Activated CD4-positive, alpha-beta memory T cell treated with anti-CD3 and anti-CD28 coated beads, Interleukin-2, amount 10 ng/mL, durations not matched to agents 7 days and 5 days (primary cell): Measurements from ENCODE around the gene KIF25. TPM values are rescaled to one million over a fixed set of nuclear protein-coding genes. Genes with fewer than 3 reads are reported as not detected.

Experiments
- CTCF ChIA-PET: fragments of 350-600 bp; sonication (Branson Sonifier 250); formaldehyde crosslinking; loops from one replicate; lab custom pipeline; 2021; ENCODE audit warnings: antibody characterized with exemption, inconsistent platforms; lab: Charles Lee
- POLR2A ChIA-PET: fragments of 350-600 bp; sonication (Branson Sonifier 250); formaldehyde crosslinking; loops from one replicate; lab custom pipeline; 2021; ENCODE audit warnings: antibody characterized with exemption; lab: Charles Lee
- DNase-seq: peaks from one replicate; pipeline ENCODE4 v3.0.0-alpha.2; 2020
- H3K27ac Mint-ChIP-seq: one replicate; pipeline ENCODE4 v1.8.0; 2021; ENCODE audit warnings: mild to moderate bottlenecking, mixed read lengths
- H3K27me3 Mint-ChIP-seq: one replicate; pipeline ENCODE4 v1.8.0; 2021; ENCODE audit warnings: mixed read lengths
- H3K36me3 Mint-ChIP-seq: one replicate; pipeline ENCODE4 v1.8.0; 2021; ENCODE audit warnings: low read depth, mixed read lengths
- H3K4me1 Mint-ChIP-seq: one replicate; pipeline ENCODE4 v1.8.0; 2021; ENCODE audit warnings: mixed read lengths
- H3K4me3 Mint-ChIP-seq: one replicate; pipeline ENCODE4 v1.8.0; 2021; ENCODE audit warnings: mild to moderate bottlenecking, mixed read lengths
- H3K9me3 Mint-ChIP-seq: one replicate; pipeline ENCODE4 v1.8.0; 2021; ENCODE audit warnings: mixed read lengths
- total RNA-seq, 2 experiments: library from RNA; stranded (reverse); gene quantifications; one replicate each; pipeline ENCODE4 v1.2.3, GENCODE V29; 2021

KIF25 gene
- total RNA-seq, 2 experiments from 2014 or later: not detected

DNA sequence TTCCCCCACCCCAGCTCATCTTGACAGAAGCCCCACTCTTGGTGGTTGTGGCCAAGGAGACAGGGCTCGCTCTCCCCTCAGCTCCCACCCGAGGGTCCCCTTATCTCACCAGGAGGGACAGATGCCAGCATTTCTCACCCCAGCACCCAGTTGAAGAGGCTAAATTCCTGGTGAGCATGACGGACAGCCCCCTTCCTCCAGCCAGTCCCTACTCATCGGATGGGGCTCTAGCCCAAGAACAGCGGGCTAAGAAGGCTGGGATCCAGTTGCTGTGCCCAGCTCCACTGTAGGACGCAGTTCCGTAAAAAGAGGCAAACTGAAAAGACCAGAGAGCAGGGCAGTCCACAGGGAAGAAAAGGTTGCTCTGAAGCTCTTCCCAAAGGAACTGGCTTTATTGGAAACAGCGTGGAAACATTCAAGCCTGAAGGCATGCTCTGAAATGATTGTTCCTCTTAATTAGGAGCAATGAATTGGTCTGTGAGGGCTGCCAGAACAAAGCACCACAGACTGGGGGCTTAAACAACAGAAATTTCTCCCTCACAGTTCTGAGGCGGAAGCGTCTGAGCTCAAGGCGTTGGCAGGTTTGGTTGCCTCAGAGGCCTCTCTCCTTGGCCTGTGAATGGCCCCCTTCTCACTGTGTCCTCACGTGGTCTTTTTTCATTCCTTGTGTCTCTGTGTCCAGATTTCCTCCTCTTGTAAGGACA, 17.9 kb upstream of the KIF25 start:
- no peaks in the 10 kb centered on the region for H3K4me1 Mint-ChIP-seq
- POLR2A ChIA-PET: no interaction called here
- H3K36me3 Mint-ChIP-seq: no peaks in the 10 kb centered on the region
- DNase-seq: no peak
- CTCF ChIA-PET: no interaction called here
- no peaks in the 10 kb centered on the region for H3K9me3 Mint-ChIP-seq
- H3K27ac Mint-ChIP-seq: no peak overlapping the region
- H3K4me3 Mint-ChIP-seq: no peak overlapping the region
- peaks cover 8% of the 10 kb centered on the region for H3K27me3 Mint-ChIP-seq

DNA sequence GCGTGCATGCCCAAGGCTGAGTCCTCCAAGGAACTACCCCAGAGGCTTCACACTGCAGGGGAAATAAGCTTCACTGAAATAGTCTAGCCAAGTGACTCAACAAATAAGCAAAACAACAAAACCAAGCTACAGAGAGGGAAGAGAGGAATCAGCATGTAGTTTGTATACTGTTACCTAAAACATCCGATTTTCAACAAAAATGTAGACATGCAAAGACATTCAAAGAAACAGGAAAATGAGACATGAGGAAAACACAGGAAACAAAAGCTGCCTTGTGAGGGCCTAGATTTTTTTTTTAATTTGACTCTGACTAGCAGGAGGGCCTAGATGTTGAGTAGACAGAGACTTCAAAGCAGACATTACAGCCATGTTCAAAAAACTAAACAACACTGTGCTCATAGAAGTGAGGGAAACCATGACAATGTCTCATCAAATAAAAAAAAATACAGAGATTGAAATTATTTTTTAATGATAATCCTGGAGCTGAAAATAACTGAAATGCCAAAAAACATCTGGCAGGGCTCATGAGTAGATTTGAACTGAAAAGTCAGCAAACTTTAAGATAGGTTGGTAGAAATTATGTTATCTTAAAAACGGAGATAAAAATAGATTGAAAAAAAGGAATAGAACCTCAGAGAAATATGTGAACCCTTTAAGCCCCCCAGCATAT, 16.4 kb upstream of the KIF25 start:
- no peak overlapping the region for H3K27ac Mint-ChIP-seq
- no peak overlapping the region for H3K4me3 Mint-ChIP-seq
- POLR2A ChIA-PET: no interaction called here
- no peaks in the 10 kb centered on the region for H3K9me3 Mint-ChIP-seq
- CTCF ChIA-PET: no interaction called here
- no peak for DNase-seq
- no peaks in the 10 kb centered on the region for H3K4me1 Mint-ChIP-seq
- H3K36me3 Mint-ChIP-seq: no peaks in the 10 kb centered on the region
- H3K27me3 Mint-ChIP-seq: peaks cover 8% of the 10 kb centered on the region

DNA sequence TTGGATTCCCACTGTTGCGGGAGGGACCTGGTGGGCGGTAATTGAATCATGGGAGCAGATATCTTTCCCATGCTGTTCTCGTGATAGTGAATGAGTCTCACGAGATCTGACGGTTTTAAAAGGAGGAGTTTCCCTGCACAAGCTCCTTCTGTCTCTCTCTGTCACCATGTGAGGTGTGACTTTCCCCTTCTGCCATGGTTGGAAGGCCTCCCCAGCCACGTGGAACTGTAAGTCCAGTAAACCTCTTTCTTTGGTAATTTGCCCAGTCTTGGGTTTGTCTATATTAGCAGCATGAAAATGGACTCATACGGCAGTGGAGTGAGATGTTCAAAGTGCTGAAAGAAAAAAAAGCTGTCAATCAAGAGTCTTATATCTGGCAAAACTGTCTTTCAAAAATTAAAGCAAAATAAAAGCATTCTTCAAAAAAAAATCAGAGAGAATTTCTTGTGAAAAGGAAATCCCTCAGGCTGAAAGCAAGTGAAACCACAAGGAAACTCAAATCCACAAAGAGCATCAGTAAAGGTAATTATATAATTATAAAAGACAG, 15.5 kb upstream of the KIF25 start:
- Mint-ChIP-seq H3K27ac (no peak overlapping the region), H3K4me1 (no peaks in the 10 kb centered on the region), H3K9me3 (no peaks in the 10 kb centered on the region), H3K27me3 (peaks cover 8% of the 10 kb centered on the region), H3K36me3 (no peaks in the 10 kb centered on the region), H3K4me3 (no peak overlapping the region)
- ChIA-PET POLR2A (no interaction called here), CTCF (no interaction called here)
- DNase-seq: no peak

DNA sequence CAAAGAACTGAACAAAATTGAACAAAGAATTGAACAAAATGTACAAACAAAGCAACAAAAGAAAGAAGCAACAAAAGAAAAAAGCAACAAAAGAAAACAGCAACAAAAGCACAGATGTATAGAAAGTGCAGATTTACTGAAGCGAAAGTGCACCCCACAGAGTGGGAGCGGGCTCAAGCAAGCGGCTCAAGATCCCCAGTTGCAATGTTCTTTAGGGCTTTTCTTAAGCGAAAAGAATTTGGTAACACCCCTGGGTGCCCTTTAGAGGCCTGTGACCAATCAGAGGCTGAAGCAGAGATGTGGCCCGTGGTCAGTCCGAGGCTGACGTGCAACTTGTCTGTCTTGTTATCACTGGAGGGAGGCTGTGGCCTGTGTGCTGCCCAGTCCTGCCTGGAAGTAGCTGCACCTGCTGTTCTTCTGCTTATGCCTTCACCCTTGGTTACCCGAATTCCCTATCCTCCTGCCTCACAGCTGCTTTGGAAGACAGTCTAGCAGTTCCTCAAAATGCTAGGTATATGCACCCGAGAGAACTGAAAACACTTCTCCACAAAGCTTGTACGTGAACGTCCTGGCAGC, 13.2 kb upstream of the KIF25 start:
- ChIA-PET POLR2A (no interaction called here), CTCF (no interaction called here)
- H3K4me1 Mint-ChIP-seq: no peaks in the 10 kb centered on the region
- H3K4me3 Mint-ChIP-seq: no peak overlapping the region
- no peak for DNase-seq
- H3K27ac Mint-ChIP-seq: no peak overlapping the region
- no peaks in the 10 kb centered on the region for H3K36me3 Mint-ChIP-seq
- no peaks in the 10 kb centered on the region for H3K9me3 Mint-ChIP-seq
- peaks cover 8% of the 10 kb centered on the region for H3K27me3 Mint-ChIP-seq

DNA sequence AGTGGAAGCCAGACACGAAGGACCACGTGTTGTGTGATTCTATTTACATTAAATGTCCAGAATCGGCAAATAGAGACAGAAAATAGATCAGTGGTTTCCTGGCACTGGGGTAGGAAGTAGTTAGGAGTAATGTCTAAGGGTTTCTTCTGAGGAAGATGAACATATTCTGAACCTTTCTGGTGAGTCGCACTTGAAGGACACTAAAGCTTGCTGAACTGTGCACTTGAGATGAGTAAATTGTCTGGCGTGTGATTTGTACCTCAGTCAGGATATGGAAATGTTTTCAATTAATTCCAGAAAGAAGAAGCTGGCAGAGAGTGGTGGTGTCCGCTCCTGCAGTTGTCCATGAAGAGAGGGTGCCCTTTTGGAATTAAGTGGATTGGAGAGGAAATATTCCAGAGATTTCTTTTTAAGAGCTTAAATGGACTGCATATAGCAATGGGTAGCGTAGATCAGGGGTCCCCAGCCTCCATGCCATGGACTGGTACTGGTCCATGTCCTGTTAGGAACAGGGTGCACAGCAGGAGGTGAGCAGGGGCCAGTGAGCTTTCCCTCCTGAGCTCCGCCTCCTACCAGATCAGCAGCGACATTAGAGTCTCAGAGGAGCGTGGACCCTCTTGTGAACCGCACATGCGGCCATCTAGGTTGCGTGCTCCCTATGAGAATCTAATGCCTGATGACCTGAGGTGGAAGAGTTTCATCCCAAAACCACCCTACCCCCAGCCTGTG, 12.4 kb upstream of the KIF25 start:
- CTCF ChIA-PET: no interaction called here
- H3K36me3 Mint-ChIP-seq: no peaks in the 10 kb centered on the region

DNA sequence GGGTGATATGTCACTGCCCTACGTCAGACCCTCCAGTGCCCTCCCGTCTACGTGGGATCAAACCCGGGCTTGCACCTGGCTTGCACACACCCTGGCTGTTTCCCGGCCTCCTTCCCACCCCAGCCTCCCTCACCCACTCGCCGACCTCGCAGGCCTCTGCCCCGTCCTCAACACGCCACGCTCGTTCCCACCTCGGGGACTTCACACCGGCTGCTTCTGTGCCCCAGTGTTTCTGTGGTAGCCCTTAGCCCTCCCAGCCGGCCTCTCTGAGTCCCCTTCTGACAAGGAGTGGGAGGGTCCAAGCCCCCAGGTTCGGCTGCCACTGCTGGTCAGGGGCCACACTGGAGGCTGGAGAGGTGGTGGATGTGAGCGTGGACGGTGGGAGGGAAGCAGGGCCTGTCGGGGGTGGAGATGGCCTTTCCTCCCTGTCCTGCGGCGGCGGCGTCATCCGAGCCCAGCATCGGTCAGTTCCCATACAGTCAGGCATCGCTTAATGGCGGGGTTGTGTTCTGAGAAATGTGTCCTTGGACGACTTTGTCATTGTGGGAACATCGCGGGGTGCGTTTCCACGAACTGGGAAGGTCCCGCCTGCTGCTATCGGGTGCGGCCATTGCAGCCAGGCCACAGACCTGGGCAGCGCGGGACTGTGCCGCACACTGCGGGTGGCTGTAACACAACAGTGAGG, 11.4 kb upstream of the KIF25 start:
- Mint-ChIP-seq H3K4me3 (no peak overlapping the region), H3K27me3 (peaks cover 3% of the 10 kb centered on the region), H3K27ac (no peak overlapping the region), H3K9me3 (no peaks in the 10 kb centered on the region), H3K36me3 (no peaks in the 10 kb centered on the region), H3K4me1 (no peaks in the 10 kb centered on the region)
- CTCF ChIA-PET: no interaction called here
- POLR2A ChIA-PET: no interaction called here
- DNase-seq: no peak

More for the DNA sequence above, 12.4 kb upstream of the KIF25 start:
- H3K4me1 Mint-ChIP-seq: no peaks in the 10 kb centered on the region
- peaks cover 8% of the 10 kb centered on the region for H3K27me3 Mint-ChIP-seq
- no peak overlapping the region for H3K4me3 Mint-ChIP-seq
- H3K27ac Mint-ChIP-seq: no peak overlapping the region
- no peaks in the 10 kb centered on the region for H3K9me3 Mint-ChIP-seq
- POLR2A ChIA-PET: no interaction called here
- DNase-seq: no peak

DNA sequence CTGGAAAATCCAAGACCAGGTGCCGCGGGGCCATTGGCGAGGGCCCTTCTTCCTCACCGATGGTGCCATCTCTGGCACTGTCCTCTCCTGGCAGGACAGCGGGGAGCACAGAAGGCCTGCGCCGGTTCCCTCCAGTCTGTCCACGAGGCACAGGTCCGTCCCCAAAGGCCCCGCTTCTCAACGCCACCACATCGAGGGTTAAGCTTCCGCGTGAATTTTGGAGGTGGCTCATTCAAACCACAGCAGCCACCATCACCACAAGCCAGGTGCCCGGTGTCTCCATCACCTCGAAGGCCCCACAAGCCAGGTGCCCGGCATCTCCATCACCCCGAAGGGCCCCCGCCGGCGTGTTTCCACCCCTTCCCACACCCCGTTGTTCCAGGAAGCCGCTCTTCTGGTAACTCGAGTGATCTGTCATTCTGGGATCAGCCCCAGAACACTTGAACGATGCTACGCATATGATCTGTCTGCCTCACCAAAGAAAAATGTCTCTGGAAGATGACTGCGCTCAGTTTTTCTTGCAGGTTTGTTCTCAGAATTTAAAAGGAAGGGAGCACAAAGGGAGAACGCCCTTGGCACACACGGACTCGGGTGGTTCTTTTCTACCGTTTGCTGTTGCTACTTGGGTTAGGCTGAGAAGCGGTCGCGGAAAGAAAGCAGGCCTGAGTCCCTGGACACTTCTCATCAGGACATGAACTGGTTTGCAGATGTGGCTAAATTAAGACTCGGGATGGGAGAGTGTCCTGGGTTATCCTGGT, 9.9 kb upstream of the KIF25 start:
- POLR2A ChIA-PET: no interaction called here
- H3K4me3 Mint-ChIP-seq: no peak overlapping the region

DNA sequence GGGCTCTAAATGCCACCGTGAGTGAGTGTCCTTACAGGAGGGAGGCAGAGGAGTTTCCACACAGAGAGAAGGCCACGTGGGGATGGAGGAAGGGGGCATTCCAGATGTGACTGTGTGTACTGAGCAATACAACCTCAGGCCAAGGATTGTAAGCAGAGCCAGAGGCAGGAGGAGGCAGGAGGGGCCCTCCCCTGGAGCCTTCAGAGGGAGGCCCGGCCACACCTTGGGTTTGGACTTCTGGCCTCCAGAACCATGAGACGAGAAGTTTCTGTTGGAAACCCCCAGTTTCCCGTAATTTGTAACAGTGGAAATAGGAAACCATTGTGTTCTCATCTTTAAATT, 9.3 kb upstream of the KIF25 start:
- POLR2A ChIA-PET: no interaction called here
- Mint-ChIP-seq H3K4me1 (no peaks in the 10 kb centered on the region), H3K4me3 (no peak overlapping the region), H3K36me3 (no peaks in the 10 kb centered on the region), H3K27ac (no peak overlapping the region), H3K9me3 (no peaks in the 10 kb centered on the region), H3K27me3 (peaks cover 3% of the 10 kb centered on the region)
- DNase-seq: no peak
- CTCF ChIA-PET: no interaction called here

More for the DNA sequence above, 9.9 kb upstream of the KIF25 start:
- no peak for DNase-seq
- no peak overlapping the region for H3K27ac Mint-ChIP-seq
- H3K36me3 Mint-ChIP-seq: no peaks in the 10 kb centered on the region
- CTCF ChIA-PET: no interaction called here
- H3K27me3 Mint-ChIP-seq: peaks cover 3% of the 10 kb centered on the region
- H3K4me1 Mint-ChIP-seq: no peaks in the 10 kb centered on the region
- H3K9me3 Mint-ChIP-seq: no peaks in the 10 kb centered on the region

DNA sequence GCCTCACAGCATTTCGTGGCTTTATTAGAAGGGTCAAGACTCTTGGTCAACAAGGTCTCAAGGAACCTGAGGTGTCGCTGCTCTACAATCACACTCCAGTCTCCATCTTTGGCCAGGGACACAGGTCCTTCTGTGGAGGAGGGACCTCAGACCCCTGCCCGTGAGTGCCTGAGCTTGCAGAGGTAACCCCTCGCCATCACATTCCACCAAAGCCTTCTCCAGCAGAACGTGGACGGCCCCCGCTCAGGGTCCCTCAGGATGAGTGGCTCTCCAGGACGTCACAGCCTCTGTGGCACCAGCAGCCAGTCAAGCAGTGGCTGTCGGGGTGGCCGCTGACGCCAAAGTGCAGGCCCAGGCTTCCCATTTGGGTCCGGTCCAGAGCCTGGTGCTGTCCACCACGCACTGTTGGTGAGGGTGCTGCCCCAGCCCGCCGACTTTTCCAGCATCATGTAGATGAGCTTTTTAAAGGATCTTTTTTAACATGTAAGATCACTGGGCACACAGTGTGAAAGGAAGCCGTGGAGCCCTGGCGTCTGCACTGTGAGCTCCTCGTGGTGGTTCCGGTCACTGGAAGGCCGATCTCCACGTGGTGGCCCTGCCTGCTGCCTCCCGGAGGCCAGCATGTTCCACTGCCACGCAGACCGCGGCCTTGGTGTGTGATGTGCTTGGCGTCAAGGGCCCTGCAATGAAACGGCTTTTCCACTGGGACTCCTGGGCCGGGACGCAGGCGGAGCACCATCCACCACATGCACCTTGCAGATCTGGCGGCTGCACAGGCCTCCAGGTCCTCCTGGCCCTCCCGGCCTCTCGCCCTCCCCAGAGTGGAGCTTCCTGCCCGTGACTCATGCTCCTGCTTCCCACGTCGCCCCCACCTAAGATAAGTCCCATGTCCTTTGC, 8.3 kb upstream of the KIF25 start:
- POLR2A ChIA-PET: interaction anchor here (0.6 kb wide), 1 partner anchor 589 kb away, joined by 3 read pairs; no protein-coding TSS in a partner anchor
- Mint-ChIP-seq H3K9me3 (no peaks in the 10 kb centered on the region), H3K27me3 (no peaks in the 10 kb centered on the region), H3K4me3 (no peak overlapping the region), H3K27ac (no peak overlapping the region), H3K4me1 (no peaks in the 10 kb centered on the region), H3K36me3 (no peaks in the 10 kb centered on the region)
- CTCF ChIA-PET: no interaction called here
- DNase-seq: no peak

DNA sequence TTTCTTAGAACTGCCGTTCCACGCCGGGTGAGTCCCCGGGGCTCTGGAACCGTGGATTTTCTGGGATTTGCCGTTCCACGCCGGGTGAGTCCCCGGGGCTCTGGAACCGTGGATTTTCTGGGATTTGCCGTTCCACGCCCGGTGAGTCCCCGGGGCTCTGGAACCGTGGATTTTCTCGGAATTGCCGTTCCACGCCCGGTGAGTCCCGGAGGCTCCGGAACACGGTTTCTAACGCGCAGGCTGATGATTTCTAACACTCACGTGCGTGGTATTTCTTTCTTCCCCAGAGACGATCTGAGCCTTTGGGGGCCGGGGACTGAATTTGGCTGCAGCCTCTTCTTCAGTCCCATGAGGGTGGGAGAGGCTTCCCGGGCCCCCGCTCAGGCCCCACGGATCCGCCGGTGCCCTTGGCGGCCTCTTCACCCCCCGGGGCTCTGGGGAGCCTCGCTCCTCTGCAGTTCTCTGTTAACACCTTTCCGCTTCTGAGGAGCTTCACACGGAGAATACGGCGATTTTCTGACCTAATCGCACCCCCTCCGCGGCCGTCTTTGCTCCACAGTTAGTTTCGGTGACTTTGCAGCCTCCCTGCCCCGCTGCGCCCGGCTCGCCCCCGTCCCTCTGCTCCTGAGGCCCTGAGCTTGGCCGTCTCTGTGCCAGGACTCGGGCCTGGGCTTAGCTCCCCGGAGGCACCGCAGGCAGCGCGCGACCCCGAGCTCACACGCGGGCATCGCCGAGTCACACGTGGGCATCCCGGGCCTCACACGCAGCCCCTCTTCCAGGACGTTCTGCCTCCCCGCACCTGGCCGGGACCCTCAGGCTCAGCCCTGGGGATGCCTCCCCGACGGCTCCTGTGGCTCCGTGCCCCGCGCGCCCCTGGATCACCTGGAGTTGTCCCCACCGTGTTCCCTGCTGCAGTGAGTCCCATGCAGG, 7.2 kb upstream of the KIF25 start:
- no peaks in the 10 kb centered on the region for H3K36me3 Mint-ChIP-seq
- no peaks in the 10 kb centered on the region for H3K9me3 Mint-ChIP-seq
- CTCF ChIA-PET: no interaction called here
- no peaks in the 10 kb centered on the region for H3K4me1 Mint-ChIP-seq
- POLR2A ChIA-PET: no interaction called here
- no peak for DNase-seq
- H3K27me3 Mint-ChIP-seq: no peaks in the 10 kb centered on the region
- H3K27ac Mint-ChIP-seq: no peak overlapping the region
- H3K4me3 Mint-ChIP-seq: no peak overlapping the region

DNA sequence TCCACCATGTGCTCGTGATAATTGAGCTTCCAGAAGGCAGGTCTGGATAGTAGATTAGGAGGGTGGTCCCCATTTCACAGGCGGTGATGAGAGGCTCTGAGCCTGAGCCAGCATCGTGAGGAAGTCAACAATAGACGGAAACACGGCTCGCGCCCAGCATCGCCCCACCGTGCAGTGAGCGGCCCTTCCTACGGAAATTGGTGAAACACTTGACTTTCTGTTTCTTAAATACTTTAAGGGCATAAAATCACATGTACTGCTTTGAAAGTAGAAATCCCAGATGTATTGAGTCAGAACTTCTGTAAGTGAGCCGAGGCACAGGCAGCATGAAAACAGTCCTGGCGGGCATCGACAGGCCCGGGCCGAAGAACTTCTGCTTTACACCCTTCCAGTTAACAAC, 4.3 kb upstream of the KIF25 start:
- Mint-ChIP-seq H3K27ac (no peak overlapping the region), H3K4me1 (no peaks in the 10 kb centered on the region), H3K4me3 (no peak overlapping the region), H3K36me3 (no peaks in the 10 kb centered on the region), H3K27me3 (no peaks in the 10 kb centered on the region), H3K9me3 (no peaks in the 10 kb centered on the region)
- CTCF ChIA-PET: no interaction called here
- POLR2A ChIA-PET: no interaction called here
- DNase-seq: no peak
